ENCODE data around the gene OLFM2. TPM values are rescaled to one million over a fixed set of nuclear protein-coding genes. Genes with fewer than 3 reads are reported as not detected.
A peak's percentile ranks its signal among the peaks of the same experiment; 100 is the strongest.

The OLFM2 gene
- total and polyA plus RNA-seq, 9 of the 15 experiments (the other 6 are each of a cell fraction or from before 2014, with no cell fraction given) = 0.10 to 0.33 (median 0.23) TPM; not detected in 4

GRCh38 chr19:9934132-9934950 is 2.0 kb downstream of the OLFM2 start (continued):
- TF ChIP-seq CEBPG (CRISPR knock-in tag; IDR thresholded peaks at IDR 0.05) (peak; percentile 84), CEBPG (tag; conservative IDR thresholded peaks at IDR 0.05 in 1 of 2, IDR thresholded peaks at IDR 0.05 in 1 of 2) (peak; percentile 69 to 87), ZNF384 (IDR thresholded peaks at IDR 0.05; ENCODE audit: low read depth, low read length) (peak; percentile 44; the same call in 1 of the 2 replicates), ZNF224 (CRISPR knock-in tag; IDR thresholded peaks at IDR 0.05) (no peak), THAP12 (CRISPR knock-in tag; IDR thresholded peaks at IDR 0.05) (0 out of 2 replicates have a peak, but pooled peaks have one; percentile 3), MNT (conservative IDR thresholded peaks at IDR 0.05) (0 out of 4 replicates have a peak, but pooled peaks of 1 of the 2 experiments have one; percentile 26), NFXL1 (CRISPR knock-in tag; IDR thresholded peaks at IDR 0.05) (no peak), GMEB1 (CRISPR knock-in tag; IDR thresholded peaks at IDR 0.05) (no peak), BMI1 (IDR thresholded peaks at IDR 0.05; ENCODE audit: low read length) (no peak), ETV6 (IDR thresholded peaks at IDR 0.05; ENCODE audit: borderline replicate concordance in 1 of 2, low read depth in 2 of 2, low read length in 1 of 2) (no peak), ETV6 (CRISPR knock-in tag; IDR thresholded peaks at IDR 0.05; ENCODE audit: borderline replicate concordance) (no peak), SMC3 (conservative IDR thresholded peaks at IDR 0.05; ENCODE audit: insufficient read depth, low read depth, low read length) (peak; percentile 92), VEZF1 (CRISPR knock-in tag; IDR thresholded peaks at IDR 0.05) (peak; percentile 90), CREB1 (IDR thresholded peaks at IDR 0.05) (no peak), CREB1 (CRISPR knock-in tag; IDR thresholded peaks at IDR 0.05) (0 out of 2 replicates have a peak, but pooled peaks have one; percentile 49), BCLAF1 (IDR thresholded peaks at IDR 0.05; ENCODE audit: borderline replicate concordance in 1 of 2, control insufficient read depth in 1 of 2, low read depth in 2 of 2, low read length in 1 of 2) (no peak)
